ENCODE measurements around the gene CCDC68. TPM values are rescaled to one million over a fixed set of nuclear protein-coding genes. Genes with fewer than 3 reads are reported as not detected.

The CCDC68 gene
- total RNA-seq, 1 experiment from 2014 or later, result 6.6 TPM

DNA sequence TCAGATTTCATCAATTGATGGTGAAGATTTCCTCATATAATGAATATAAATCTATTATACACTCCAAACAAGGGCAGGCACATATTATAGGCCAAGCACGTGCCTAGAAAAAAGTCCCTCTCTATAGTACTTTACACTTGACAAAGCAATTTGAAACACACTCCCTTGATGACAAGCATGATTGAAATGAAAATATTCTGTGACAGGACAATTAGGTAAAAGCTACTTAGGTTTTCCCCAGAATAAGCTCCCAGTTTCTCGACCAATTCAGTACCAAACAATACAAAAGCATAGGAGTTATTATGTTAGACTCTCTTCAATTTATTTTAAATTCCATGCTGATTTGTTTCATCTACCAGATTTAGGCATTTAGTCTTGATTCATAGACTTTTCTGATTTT lies 47.7 kb downstream of the CCDC68 start:
- Histone ChIP-seq H3K9me2 (ENCODE audit: insufficient read depth) (no peaks in the 10 kb centered on the region), H3K36me3 (ENCODE audit: control insufficient read depth in 1 of 2, insufficient read depth in 2 of 2, low read length in 2 of 2) (no peaks in the 10 kb centered on the region), H3K9me3 (ENCODE audit: control insufficient read depth in 1 of 2, insufficient read depth in 1 of 2, low read depth in 1 of 2, low read length in 2 of 2) (no peaks in the 10 kb centered on the region), H3K9ac (ENCODE audit: low read length) (no peak overlapping the region), H3K27me3 (ENCODE audit: insufficient read depth, low read length) (no peaks in the 10 kb centered on the region), H3K79me2 (ENCODE audit: insufficient read depth, low read length) (no peaks in the 10 kb centered on the region), H3K4me3 (replicated peaks in 1 of 2; ENCODE audit: low read depth in 1 of 2, low read length in 2 of 2) (no peak overlapping the region), H3K4me1 (ENCODE audit: control insufficient read depth in 1 of 2, insufficient read depth in 2 of 2, low read length in 2 of 2) (no peaks in the 10 kb centered on the region), H2AFZ (ENCODE audit: low read depth, low read length, poor library complexity, severe bottlenecking) (no peak overlapping the region), H3K27ac (ENCODE audit: low read depth, low read length) (no peak overlapping the region), H4K20me1 (ENCODE audit: insufficient read depth) (no peaks in the 10 kb centered on the region), H3K4me2 (ENCODE audit: low read length) (no peak overlapping the region)
- ATAC-seq (no peak), DNase-seq (ENCODE audit: low read depth, low spot score) (no peak)
- intact Hi-C loops (cut with micrococcal nuclease), result no loop called here
- POLR2A ChIA-PET, result no interaction called here
- BruUV-seq (replicated peaks), result no TSS peak
- RAD21 ChIA-PET (ENCODE audit: low non-redundant PET in 1 of 2, low total read pairs in 2 of 2, uncharacterized antibody in 2 of 2, unreplicated experiment in 2 of 2), result no interaction called here
- TF ChIP-seq JUND (IDR thresholded peaks at IDR 0.05), result no peak
- CTCF ChIA-PET, result no interaction called here

- Histone ChIP-seq H3K27ac (ENCODE audit: low read depth, low read length) (no peak overlapping the region), H3K9ac (ENCODE audit: low read length) (no peak overlapping the region), H3K9me2 (ENCODE audit: insufficient read depth) (no peaks in the 10 kb centered on the region), H3K36me3 (ENCODE audit: control insufficient read depth in 1 of 2, insufficient read depth in 2 of 2, low read length in 2 of 2) (no peaks in the 10 kb centered on the region), H3K79me2 (ENCODE audit: insufficient read depth, low read length) (no peaks in the 10 kb centered on the region), H3K9me3 (ENCODE audit: control insufficient read depth in 1 of 2, insufficient read depth in 1 of 2, low read depth in 1 of 2, low read length in 2 of 2) (no peaks in the 10 kb centered on the region), H3K4me1 (ENCODE audit: control insufficient read depth in 1 of 2, insufficient read depth in 2 of 2, low read length in 2 of 2) (no peaks in the 10 kb centered on the region), H3K4me2 (ENCODE audit: low read length) (no peak overlapping the region), H4K20me1 (ENCODE audit: insufficient read depth) (no peaks in the 10 kb centered on the region), H2AFZ (ENCODE audit: low read depth, low read length, poor library complexity, severe bottlenecking) (no peak overlapping the region), H3K27me3 (ENCODE audit: insufficient read depth, low read length) (no peaks in the 10 kb centered on the region), H3K4me3 (replicated peaks in 1 of 2; ENCODE audit: low read depth in 1 of 2, low read length in 2 of 2) (no peak overlapping the region)
- BruUV-seq (replicated peaks), result no TSS peak
- ChIA-PET RAD21 (ENCODE audit: low non-redundant PET in 1 of 2, low total read pairs in 2 of 2, uncharacterized antibody in 2 of 2, unreplicated experiment in 2 of 2) (no interaction called here), POLR2A (no interaction called here), CTCF (interaction anchor here (1.1 kb wide), 1 partner anchor 18 kb away, joined by 3 read pairs; no protein-coding TSS in a partner anchor)
- DNase-seq (ENCODE audit: low read depth, low spot score) (no peak), ATAC-seq (no peak)
- TF ChIP-seq POLR2A (IDR thresholded peaks at IDR 0.05; ENCODE audit: borderline replicate concordance, extremely low read depth, insufficient read depth, insufficient read length) (no peak), YY1 (IDR thresholded peaks at IDR 0.05; ENCODE audit: extremely low read depth, insufficient replicate concordance, low read depth, low read length) (no peak), CBX3 (IDR thresholded peaks at IDR 0.05; ENCODE audit: low read depth) (no peak)
- intact Hi-C loops (cut with micrococcal nuclease), result no loop called here
Measured at GRCh38 chr18:54910161-54910919, 48.9 kb downstream of the CCDC68 start.

Measured in HCT116 (cell line).